ENCODE results near the gene DDO.
"Not testable (repeated sequence)": the region's sequence is repeated elsewhere in the genome, so short reads cannot be mapped to it uniquely, and the experiment has no call there.

The DDO gene

GRCh38 chr6:110415086-110415916 is at the start of gene DDO:
Gene DDO, minus strand, starts transcription at chr6:110415575. Its CDS starts 2,113 bp downstream, at chr6:110413462.
- DNase-seq (ENCODE audit: low read depth in 2 of 2): no peak

DNA sequence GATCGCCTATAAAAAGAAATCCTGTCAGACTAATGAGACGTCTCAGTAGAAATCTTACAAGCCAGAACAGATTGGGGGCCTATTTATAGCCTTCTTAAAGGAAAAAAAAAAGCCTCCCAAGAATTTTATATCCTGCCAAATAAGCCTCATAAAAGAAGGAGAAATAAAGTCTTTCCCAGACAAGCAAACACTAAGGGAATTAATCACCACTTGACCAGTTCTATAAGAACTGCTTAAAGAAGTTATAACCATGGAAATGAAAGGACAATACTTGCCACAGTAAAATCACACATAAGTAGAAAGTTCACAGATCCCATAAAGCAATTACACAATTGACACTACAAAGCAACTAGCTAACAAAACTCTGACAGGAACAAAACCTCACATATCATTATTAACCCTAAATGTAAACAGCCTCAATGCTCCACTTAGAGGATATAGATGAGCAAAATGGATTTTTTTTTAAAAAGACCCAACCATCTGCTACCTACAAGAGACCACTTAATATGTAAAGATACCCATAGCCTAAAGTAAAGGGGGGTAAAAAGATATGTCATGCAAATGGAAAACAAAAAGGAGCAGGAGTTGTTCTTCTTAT is 47.6 kb upstream of the DDO start:
- no peak for DNase-seq (ENCODE audit: low read depth in 2 of 2)

- no peak for DNase-seq (ENCODE audit: low read depth in 2 of 2)
Observed at GRCh38 chr6:110461376-110461775, 46.0 kb upstream of the DDO start.

DNA sequence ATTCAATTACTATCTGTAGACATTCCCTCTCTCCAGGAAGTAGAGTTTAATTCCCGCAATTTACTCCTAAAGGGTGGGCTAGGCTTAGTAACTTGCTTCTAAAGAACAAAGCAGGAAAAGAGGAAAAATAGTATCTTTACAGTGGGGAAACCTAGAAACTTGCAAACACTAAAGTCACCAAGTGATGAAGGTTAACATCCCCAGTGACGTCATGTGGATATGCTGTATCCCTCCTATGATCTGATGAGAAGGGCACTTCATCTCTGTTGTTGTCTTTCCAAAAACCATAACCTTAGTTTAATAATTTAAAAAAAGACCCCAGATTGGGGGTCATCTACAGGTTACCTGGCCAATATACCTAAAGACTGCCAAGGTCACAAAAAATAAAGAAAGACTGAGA is 43.8 kb upstream of the DDO start:
- no peak for DNase-seq (ENCODE audit: low read depth in 2 of 2)

- no peak for DNase-seq (ENCODE audit: low read depth in 2 of 2)
Observed at GRCh38 chr6:110458476-110458875, 43.1 kb upstream of the DDO start.

DNA sequence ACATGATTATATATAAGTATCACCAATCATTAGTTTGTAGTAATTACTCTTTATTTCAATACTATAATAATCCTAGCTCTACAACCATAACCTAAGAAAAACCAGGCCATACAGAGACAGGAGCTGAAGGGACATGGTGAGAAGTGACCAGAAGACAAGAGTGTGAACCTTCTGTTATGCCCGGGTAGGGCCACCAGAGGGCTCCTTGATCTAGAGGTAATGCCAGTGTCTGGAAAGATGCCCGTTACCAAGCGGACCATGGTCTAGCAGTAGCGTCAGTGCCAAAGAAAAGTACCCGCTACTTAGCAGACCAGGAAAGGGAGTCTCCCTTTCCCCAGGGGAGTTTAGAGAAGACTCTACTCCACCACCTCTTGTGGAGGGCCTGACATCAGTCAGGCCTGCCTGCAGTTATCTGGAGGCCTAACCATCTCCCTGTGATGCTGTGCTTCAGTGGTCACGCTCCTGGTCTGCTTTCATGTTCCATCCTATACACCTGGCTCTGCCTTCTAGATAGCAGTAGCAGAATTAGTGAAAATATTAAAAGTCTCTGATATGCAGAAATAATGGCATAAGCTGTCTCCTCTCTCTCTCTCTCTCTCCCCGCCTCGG is 42.3 kb upstream of the DDO start:
- DNase-seq (ENCODE audit: low read depth in 2 of 2): not testable (repeated sequence)

DNA sequence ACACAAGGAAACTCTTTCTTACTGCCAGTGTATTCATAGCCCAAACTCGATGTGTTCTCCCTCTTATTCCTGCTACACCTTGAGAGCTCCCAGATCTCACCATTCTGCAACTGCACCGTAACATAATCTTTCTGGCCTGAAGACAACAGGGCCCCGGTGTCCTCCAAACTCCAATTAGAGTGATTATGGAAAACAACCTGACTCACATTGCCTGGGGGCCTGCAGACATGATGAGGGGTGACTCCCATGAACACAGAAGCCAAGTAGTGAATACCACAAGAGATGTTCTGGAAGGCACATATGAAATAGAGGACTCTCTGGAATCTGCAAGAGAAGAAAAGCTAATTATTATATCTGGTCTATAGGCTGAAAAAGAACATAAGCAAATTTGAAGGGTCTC is 41.3 kb upstream of the DDO start:
- no peak for DNase-seq (ENCODE audit: low read depth in 2 of 2)

- no peak for DNase-seq (ENCODE audit: low read depth in 2 of 2)
Observed at GRCh38 chr6:110449541-110449895, 34.1 kb upstream of the DDO start.

- no peak for DNase-seq (ENCODE audit: low read depth in 2 of 2)
Observed at GRCh38 chr6:110448846-110449540, 33.6 kb upstream of the DDO start.

DNA sequence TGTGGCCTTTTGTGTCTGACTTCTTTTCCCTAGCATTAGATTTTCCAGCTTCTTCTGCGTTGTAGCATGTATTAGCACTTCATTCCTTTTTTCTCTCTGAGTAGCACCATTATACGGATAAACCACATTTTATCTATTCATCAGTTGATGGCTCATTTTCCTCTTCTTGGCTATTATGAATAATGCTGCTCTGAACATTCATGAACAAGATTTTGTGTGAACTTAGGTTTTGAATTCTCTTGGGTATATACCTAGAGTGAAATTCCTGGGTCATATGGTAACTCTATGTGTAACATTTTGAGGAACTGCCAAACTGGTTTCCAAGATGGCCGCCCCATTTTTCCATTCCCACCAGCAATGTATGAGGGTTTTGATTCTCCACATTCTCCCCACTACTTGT is 32.4 kb upstream of the DDO start:
- DNase-seq (ENCODE audit: low read depth in 2 of 2): no peak

DNA sequence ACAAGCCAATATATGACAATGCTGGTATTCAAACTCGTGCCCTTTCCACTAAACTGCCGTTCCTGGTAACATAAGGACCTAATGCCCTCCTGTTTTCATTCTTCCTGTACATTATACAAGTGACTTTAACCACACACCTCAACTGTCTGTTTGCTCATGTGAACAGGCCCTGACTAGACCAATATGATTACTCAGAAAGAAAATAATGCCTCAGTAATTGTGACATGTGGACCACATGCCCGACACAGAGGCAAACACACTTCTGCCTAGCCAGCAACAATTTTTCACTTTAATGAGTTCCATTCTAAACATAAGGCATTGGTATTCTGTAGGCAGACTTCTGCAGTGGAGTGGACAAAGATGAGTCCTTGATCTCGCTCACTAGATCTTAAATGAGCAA is 31.0 kb upstream of the DDO start:
- DNase-seq (ENCODE audit: low read depth in 2 of 2): no peak

DNA sequence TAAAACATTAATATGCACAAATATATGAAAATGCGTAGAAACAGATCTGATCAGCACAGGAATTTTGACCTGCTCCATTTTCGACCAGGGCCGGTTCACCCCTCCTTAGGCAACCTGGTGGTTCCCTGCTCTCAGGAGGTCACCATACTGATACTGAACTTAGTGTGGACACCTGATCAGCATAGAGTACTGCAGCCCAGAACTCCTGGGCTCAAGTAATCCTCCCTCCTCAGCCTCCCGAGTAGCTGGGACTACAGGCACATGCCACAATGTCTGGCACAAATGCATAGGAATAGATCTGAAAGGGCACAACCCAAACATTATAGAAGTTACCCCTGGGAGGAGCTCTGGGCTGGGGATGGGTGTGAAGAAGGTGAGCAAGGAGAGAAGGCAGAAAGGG is 24.7 kb upstream of the DDO start:
- DNase-seq (ENCODE audit: low read depth in 2 of 2): no peak

DNA sequence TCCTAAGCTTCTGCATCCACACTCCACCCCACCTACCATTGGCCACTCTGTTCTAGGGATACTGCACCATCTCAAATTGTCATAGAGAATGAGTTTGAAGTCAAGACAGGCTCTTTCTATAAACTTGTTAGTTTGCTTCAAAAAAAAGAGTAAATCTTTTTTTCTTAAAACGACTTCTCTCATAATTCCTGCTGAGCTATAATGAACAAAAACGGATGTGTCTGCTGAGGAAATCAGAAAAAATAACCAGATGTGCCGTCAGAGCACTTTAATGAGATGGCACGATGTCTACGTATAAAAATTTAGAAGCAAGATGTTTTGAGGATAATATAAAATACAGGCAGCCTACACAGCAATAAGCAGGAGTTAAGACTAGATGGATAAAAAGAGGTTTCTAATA is 24.0 kb upstream of the DDO start:
- no peak for DNase-seq (ENCODE audit: low read depth in 2 of 2)

DNA sequence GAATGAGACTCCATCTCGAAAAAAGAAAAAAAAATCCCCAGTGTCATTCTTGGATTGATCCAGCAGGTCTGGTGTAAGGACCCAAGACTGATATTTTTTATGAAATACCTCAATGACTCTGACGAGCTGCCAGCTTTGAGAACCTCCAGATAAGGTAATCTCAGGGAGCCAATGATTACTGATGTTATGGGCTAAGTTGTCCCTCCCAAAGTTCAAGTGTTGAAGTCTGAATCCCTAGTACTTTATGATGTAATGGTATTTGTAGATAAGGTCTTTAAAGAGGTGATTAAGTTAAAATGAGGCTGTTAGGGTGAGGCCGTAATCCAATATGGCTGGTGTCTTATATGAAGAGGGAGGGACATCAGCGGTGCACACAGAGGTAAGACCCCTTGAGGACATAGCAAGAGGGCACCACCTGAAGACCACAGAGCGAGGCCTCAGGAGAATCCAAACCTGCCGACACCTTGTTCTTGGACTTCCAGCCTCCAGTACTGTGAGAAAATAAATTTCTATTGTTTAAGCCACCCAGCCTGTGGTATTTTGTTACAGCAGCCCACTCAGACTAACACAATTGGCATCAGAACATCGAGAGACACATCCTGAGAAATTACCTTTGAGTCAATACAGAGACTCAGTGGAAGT is 19.7 kb upstream of the DDO start:
- DNase-seq (ENCODE audit: low read depth in 2 of 2): no peak

DNA sequence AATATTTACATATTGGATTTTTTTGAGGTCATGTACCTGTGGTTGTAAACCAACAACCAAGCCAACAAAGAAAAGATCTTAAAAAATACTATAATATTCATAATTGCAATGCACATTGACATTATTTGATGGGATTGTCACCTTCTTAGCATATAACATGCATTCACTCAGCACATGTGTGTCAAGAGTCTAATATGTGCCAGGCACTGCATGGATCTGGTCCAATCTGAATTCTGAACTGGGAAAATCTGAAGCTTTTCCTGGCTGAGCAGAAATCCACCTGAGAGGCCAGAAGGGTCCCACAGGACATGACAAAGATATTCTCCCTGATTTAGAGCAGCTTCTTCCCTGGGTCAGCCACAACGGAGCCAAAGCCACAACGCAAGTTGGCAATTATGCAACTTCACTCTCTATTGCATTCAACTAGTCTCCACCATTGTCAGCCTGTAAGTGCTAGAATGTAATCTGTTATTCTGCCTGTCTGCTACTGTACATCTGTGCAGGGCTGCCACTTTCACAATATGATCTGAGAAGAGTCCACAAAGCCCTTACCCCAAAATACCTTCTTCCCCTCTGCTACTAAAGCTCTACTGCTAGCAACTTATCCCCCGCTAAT is 17.0 kb upstream of the DDO start:
- DNase-seq (ENCODE audit: low read depth in 2 of 2): no peak

DNA sequence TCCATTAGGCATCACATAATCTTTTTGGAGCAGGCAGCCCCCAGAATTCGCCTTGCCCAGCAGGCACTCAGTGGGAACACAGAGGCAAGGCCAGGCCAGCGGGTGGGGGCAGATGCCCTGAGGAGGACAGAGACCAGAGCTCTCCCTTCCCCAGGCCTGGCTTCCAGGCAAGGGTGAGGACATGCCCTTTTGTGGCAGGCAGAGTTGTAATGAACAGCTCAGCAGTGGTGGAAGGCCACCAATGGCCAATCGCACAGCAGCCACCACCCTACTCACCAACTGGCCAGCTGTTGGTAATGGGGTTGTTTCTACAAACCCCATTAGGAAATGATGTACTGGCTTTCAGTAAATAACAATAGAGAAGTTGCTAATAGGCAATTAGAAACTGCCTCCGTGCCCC is 15.4 kb upstream of the DDO start:
- no peak for DNase-seq (ENCODE audit: low read depth in 2 of 2)

GRCh38 chr6:110430236-110430635 is 14.9 kb upstream of the DDO start:
- DNase-seq (ENCODE audit: low read depth in 2 of 2): no peak

DNA sequence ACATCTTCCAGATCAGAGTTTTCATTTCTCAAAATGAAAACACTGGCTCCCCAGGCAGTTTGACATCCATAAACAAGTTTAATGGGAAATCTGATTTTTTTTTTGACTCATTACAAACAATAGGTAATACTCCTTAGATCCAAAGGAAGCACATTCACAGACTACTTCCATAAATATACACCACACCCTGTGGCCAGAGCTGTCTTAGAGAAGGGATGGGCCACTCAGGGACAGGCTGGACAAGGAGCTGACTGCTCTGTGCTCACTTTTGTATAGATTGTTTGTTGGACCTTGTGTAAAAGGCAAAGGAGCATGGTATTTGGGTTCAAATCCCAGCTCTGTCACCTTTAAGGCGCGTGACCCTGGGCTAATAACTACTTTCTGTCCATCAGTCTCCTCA is 12.8 kb upstream of the DDO start:
- no peak for DNase-seq (ENCODE audit: low read depth in 2 of 2)

- DNase-seq (ENCODE audit: low read depth in 2 of 2): no peak
Observed at GRCh38 chr6:110425816-110426215, 10.4 kb upstream of the DDO start.

- no peak for DNase-seq (ENCODE audit: low read depth in 2 of 2)
Observed at GRCh38 chr6:110422444-110422822, 7.1 kb upstream of the DDO start.

DNA sequence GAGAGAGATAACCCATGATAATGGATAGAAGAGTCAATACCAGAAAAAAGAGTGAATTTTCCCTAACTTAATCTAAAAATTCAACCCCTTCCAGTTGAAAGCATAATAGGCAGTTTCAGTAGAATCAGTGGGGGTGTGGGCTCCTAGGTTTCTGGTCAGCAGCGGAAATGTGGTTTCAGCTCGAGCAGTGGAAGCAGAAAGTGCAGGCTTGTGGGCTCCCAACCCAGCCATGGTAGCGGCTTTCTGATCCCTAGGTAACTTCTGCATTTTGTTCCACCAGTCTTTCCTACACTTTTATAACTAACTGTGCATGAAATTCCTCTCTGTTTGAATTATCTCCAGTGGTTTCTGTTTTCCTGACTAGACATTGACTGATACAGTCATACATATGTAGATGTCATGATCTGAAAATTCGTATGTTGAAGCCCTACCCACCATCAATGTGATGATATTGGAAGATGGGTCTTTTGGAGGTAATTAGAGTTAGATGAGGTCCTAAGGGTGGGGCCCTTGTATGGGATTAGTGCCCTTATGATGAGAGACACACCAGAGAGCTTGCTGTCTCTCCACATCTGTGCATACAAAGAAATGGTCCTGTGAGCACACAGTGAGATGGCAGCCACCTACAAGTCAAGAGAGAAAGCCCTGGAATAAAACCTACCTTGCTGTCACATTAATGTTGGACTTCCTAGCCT is 6.5 kb upstream of the DDO start:
- DNase-seq (ENCODE audit: low read depth in 2 of 2): no peak
